ENCODE measurements around the gene FEZ2.

DNA sequence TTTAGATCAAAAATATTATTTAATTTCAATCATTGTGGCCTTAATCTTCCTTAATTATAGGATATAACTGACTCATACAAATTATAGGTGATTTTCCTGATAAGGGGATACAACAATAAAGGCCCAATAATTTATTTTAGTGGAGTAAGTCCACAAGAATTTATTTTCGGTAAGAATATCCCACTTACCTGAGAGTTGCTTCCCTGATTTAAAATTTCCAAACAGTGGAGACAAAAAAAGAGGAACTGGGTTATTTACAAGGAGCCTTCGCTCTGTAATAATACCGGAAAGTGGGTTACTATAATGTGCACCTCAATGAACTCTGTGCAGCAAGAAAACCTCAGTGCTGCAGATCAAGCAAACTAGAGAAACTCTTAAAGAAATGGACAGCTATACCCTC, 42.2 kb downstream of the FEZ2 start:
- TF ChIP-seq, protein P1, sequence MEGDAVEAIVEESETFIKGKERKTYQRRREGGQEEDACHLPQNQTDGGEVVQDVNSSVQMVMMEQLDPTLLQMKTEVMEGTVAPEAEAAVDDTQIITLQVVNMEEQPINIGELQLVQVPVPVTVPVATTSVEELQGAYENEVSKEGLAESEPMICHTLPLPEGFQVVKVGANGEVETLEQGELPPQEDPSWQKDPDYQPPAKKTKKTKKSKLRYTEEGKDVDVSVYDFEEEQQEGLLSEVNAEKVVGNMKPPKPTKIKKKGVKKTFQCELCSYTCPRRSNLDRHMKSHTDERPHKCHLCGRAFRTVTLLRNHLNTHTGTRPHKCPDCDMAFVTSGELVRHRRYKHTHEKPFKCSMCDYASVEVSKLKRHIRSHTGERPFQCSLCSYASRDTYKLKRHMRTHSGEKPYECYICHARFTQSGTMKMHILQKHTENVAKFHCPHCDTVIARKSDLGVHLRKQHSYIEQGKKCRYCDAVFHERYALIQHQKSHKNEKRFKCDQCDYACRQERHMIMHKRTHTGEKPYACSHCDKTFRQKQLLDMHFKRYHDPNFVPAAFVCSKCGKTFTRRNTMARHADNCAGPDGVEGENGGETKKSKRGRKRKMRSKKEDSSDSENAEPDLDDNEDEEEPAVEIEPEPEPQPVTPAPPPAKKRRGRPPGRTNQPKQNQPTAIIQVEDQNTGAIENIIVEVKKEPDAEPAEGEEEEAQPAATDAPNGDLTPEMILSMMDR (IDR thresholded peaks at IDR 0.05) = no peak
- no peak for TF ChIP-seq POLR2AphosphoS5 (IDR thresholded peaks at IDR 0.05; ENCODE audit: insufficient read depth in 1 of 2, low read depth in 1 of 2)

Measured in vagina (tissue), 2 donors.